Neuron (in vitro differentiated cells): ENCODE measurements around the gene PAQR4.
"Not testable (repeated sequence)": the region's sequence is repeated elsewhere in the genome, so short reads cannot be mapped to it uniquely, and the experiment has no call there.

ENCODE experiments used
- H2AFZ ChIP-seq: one replicate; pipeline ENCODE4 v1.6.1; 2013; ENCODE audit warnings: low read depth, mild to moderate bottlenecking, inconsistent platforms, low read length, moderate library complexity
- H3K27me3 ChIP-seq: one replicate; pipeline ENCODE4 v1.6.1; 2013; ENCODE audit warnings: low read length; ENCODE audit not compliant: insufficient read depth
- H3K36me3 ChIP-seq: one replicate; pipeline ENCODE4 v1.6.1; 2013; ENCODE audit warnings: low read length; ENCODE audit not compliant: insufficient read depth
- H3K4me1 ChIP-seq: one replicate; pipeline ENCODE4 v1.6.1; 2013; ENCODE audit warnings: low read length; ENCODE audit not compliant: insufficient read depth
- H3K4me3 ChIP-seq: 2 replicates; pipeline ENCODE4 v1.5.1; 2013; ENCODE audit warnings: mild to moderate bottlenecking, low read length, moderate library complexity
- H3K9me3 ChIP-seq: one replicate; pipeline ENCODE4 v1.6.1; 2013; ENCODE audit warnings: low read length

PAQR4 gene

GRCh38 chr16:2968738-2969544 is at the start of gene PAQR4:
PAQR4 (plus strand) TSS chr16:2969348; CDS start chr16:2969675, 327 bp downstream.
- Histone ChIP-seq H3K27me3 (peaks cover 4% of the 10 kb centered on the region), H3K4me1 (peaks cover 21% of the 10 kb centered on the region), H3K4me3 (peak within 1 kb of the TSS; percentile 94), H3K9me3 (no peaks in the 10 kb centered on the region), H3K36me3 (peaks cover 20% of the 10 kb centered on the region), H2AFZ (peak within 1 kb of the TSS; percentile 91)

GRCh38 chr16:2919511-2920255 is 49.5 kb upstream of the PAQR4 start:
- no peaks in the 10 kb centered on the region for H3K4me1 ChIP-seq
- no peak overlapping the region for H3K4me3 ChIP-seq
- no peaks in the 10 kb centered on the region for H3K9me3 ChIP-seq
- H3K27me3 ChIP-seq = no peaks in the 10 kb centered on the region
- peaks cover 13% of the 10 kb centered on the region for H3K36me3 ChIP-seq
- no peak overlapping the region for H2AFZ ChIP-seq

GRCh38 chr16:2923481-2923880 is 45.7 kb upstream of the PAQR4 start:
- H3K27me3 ChIP-seq = no peaks in the 10 kb centered on the region
- H2AFZ ChIP-seq = no peak overlapping the region
- H3K4me3 ChIP-seq = no peak overlapping the region
- H3K4me1 ChIP-seq = no peaks in the 10 kb centered on the region
- H3K36me3 ChIP-seq = peaks cover 6% of the 10 kb centered on the region
- no peaks in the 10 kb centered on the region for H3K9me3 ChIP-seq

- Histone ChIP-seq H3K27me3 (no peaks in the 10 kb centered on the region), H3K4me1 (no peaks in the 10 kb centered on the region), H2AFZ (no peak overlapping the region), H3K4me3 (no peak overlapping the region), H3K36me3 (peaks cover 3% of the 10 kb centered on the region), H3K9me3 (no peaks in the 10 kb centered on the region)
Observed at GRCh38 chr16:2924901-2925755, 44.0 kb upstream of the PAQR4 start.

- no peak overlapping the region for H3K4me3 ChIP-seq
- peaks cover 3% of the 10 kb centered on the region for H3K36me3 ChIP-seq
- no peaks in the 10 kb centered on the region for H3K9me3 ChIP-seq
- H3K4me1 ChIP-seq = no peaks in the 10 kb centered on the region
- H2AFZ ChIP-seq = no peak overlapping the region
- no peaks in the 10 kb centered on the region for H3K27me3 ChIP-seq
Observed at GRCh38 chr16:2925951-2926649, 43.0 kb upstream of the PAQR4 start.

GRCh38 chr16:2926650-2926999 is 42.5 kb upstream of the PAQR4 start:
- Histone ChIP-seq H3K27me3 (no peaks in the 10 kb centered on the region), H3K9me3 (no peaks in the 10 kb centered on the region)

GRCh38 chr16:2927010-2927646 is 42.0 kb upstream of the PAQR4 start:
- Histone ChIP-seq H3K9me3 (no peaks in the 10 kb centered on the region), H3K4me1 (no peaks in the 10 kb centered on the region), H3K36me3 (peaks cover 2% of the 10 kb centered on the region), H3K4me3 (no peak overlapping the region), H2AFZ (no peak overlapping the region), H3K27me3 (no peaks in the 10 kb centered on the region)

More at GRCh38 chr16:2926650-2926999, 42.5 kb upstream of the PAQR4 start:
- Histone ChIP-seq H3K4me3 (no peak overlapping the region), H3K4me1 (no peaks in the 10 kb centered on the region), H2AFZ (no peak overlapping the region), H3K36me3 (peaks cover 3% of the 10 kb centered on the region)

GRCh38 chr16:2928151-2928550 is 41.0 kb upstream of the PAQR4 start:
- H2AFZ ChIP-seq, H3K4me3 ChIP-seq, H3K4me1 ChIP-seq, H3K9me3 ChIP-seq, H3K27me3 ChIP-seq, H3K36me3 ChIP-seq: not testable (repeated sequence)

- Histone ChIP-seq H2AFZ (no peak overlapping the region), H3K4me1 (no peaks in the 10 kb centered on the region), H3K4me3 (no peak overlapping the region), H3K9me3 (no peaks in the 10 kb centered on the region), H3K36me3 (no peaks in the 10 kb centered on the region), H3K27me3 (no peaks in the 10 kb centered on the region)
Observed at GRCh38 chr16:2928796-2929195, 40.4 kb upstream of the PAQR4 start.

- no peaks in the 10 kb centered on the region for H3K4me1 ChIP-seq
Observed at GRCh38 chr16:2929693-2930092, 39.5 kb upstream of the PAQR4 start.

GRCh38 chr16:2930236-2930635 is 38.9 kb upstream of the PAQR4 start:
- Histone ChIP-seq H3K27me3 (no peaks in the 10 kb centered on the region), H3K4me1 (no peaks in the 10 kb centered on the region), H3K9me3 (no peaks in the 10 kb centered on the region), H3K4me3 (no peak overlapping the region), H2AFZ (no peak overlapping the region), H3K36me3 (peaks cover 5% of the 10 kb centered on the region)

More at GRCh38 chr16:2929693-2930092, 39.5 kb upstream of the PAQR4 start:
- no peaks in the 10 kb centered on the region for H3K27me3 ChIP-seq
- H2AFZ ChIP-seq = no peak overlapping the region
- no peak overlapping the region for H3K4me3 ChIP-seq
- peaks cover 5% of the 10 kb centered on the region for H3K36me3 ChIP-seq
- H3K9me3 ChIP-seq = no peaks in the 10 kb centered on the region

GRCh38 chr16:2931231-2931914 is 37.8 kb upstream of the PAQR4 start:
- not testable (repeated sequence) for H3K4me3 ChIP-seq, H2AFZ ChIP-seq, H3K9me3 ChIP-seq, H3K27me3 ChIP-seq, H3K4me1 ChIP-seq, H3K36me3 ChIP-seq
